Neural cell (in vitro differentiated cells): Measurements from ENCODE around the gene PTPRN2. TPM values are rescaled to one million over a fixed set of nuclear protein-coding genes. Genes with fewer than 3 reads are reported as not detected.

Experiments
- H2AFZ ChIP-seq: fragments of 200-600, 300-800 bp; sonication (generic), shearing (Covaris generic); 2 replicates; pipeline ENCODE4 v1.6.0; 2014; ENCODE audit warnings: low read depth, mild to moderate bottlenecking, antibody characterized with exemption, low read length, moderate library complexity
- H3F3A ChIP-seq: fragments of 200-600 bp; shearing (Covaris generic); 2 replicates; pipeline ENCODE4 v1.6.1; 2016; ENCODE audit warnings: mild to moderate bottlenecking, moderate library complexity, mixed read lengths, antibody characterized with exemption, low read length; ENCODE audit not compliant: insufficient read depth, poor library complexity, severe bottlenecking
- H3K27ac ChIP-seq: fragments of 200-600, 300-800 bp; sonication (generic), shearing (Covaris generic); 2 replicates; pipeline ENCODE4 v1.5.1; 2014; ENCODE audit warnings: mild to moderate bottlenecking, low read length, moderate library complexity
- H3K27me3 ChIP-seq: fragments of 300-800, 200-600 bp; sonication (generic), shearing (Covaris generic); 2 replicates; pipeline ENCODE4 v1.6.0; 2014; ENCODE audit warnings: mild to moderate bottlenecking, low read depth, low read length, moderate library complexity; ENCODE audit not compliant: insufficient read depth
- H3K36me3 ChIP-seq: fragments of 300-800, 200-600 bp; sonication (generic), shearing (Covaris generic); 2 replicates; pipeline ENCODE4 v1.5.1; 2014; ENCODE audit warnings: mild to moderate bottlenecking, antibody characterized with exemption, low read length, moderate library complexity; ENCODE audit not compliant: insufficient read depth
- H3K4me2 ChIP-seq: fragments of 300-800, 200-600 bp; sonication (generic), shearing (Covaris generic); 2 replicates; pipeline ENCODE4 v1.6.0; 2014; ENCODE audit warnings: mild to moderate bottlenecking, low read length
- H3K4me3 ChIP-seq: fragments of 300-800, 200-600 bp; sonication (generic), shearing (Covaris generic); 2 replicates; pipeline ENCODE4 v1.5.1; 2014; ENCODE audit warnings: mild to moderate bottlenecking, low read length, moderate library complexity
- H3K79me2 ChIP-seq: fragments of 200-600 bp; shearing (Covaris generic); replicated peaks from 2 replicates; pipeline ENCODE4 v1.6.0; 2014; ENCODE audit warnings: mild to moderate bottlenecking, low read length, moderate library complexity; ENCODE audit not compliant: insufficient read depth
- H3K9ac ChIP-seq: fragments of 300-800, 200-600 bp; sonication (generic), shearing (Covaris generic); 2 replicates; pipeline ENCODE4 v1.6.1; 2016; ENCODE audit warnings: mild to moderate bottlenecking, low read length, mixed read lengths
- H3K9me2 ChIP-seq: fragments of 200-600 bp; shearing (Covaris generic); 2 replicates; pipeline ENCODE4 v1.6.1; 2016; ENCODE audit warnings: mild to moderate bottlenecking, low read length, mixed read lengths; ENCODE audit not compliant: insufficient read depth
- H3K9me3 ChIP-seq: fragments of 200-600, 300-800 bp; sonication (generic), shearing (Covaris generic); 2 replicates; pipeline ENCODE4 v1.6.1; 2016; ENCODE audit warnings: mild to moderate bottlenecking, mixed run types, low read length, moderate library complexity, mixed read lengths
- H4K20me1 ChIP-seq: fragments of 200-600 bp; shearing (Covaris generic); 2 replicates; pipeline ENCODE4 v1.6.1; 2016; ENCODE audit warnings: mild to moderate bottlenecking, mixed run types; ENCODE audit not compliant: insufficient read depth
- EP300 ChIP-seq: fragments of 450-650 bp; conservative IDR thresholded peaks from 2 replicates; pipeline ENCODE4 v1.6.1; 2014; ENCODE audit warnings: antibody characterized with exemption, mild to moderate bottlenecking, moderate library complexity; ENCODE audit not compliant: poor library complexity, severe bottlenecking
- EZH2 ChIP-seq: fragments of 200-600, 300-800 bp; shearing (Covaris generic), sonication (generic); IDR thresholded peaks from 2 replicates; pipeline ENCODE4 v1.6.1; 2014; ENCODE audit warnings: antibody characterized with exemption, low read length, borderline replicate concordance, mild to moderate bottlenecking; ENCODE audit not compliant: insufficient read depth, poor library complexity, severe bottlenecking
- MXI1 ChIP-seq: fragments of 450-650 bp; conservative IDR thresholded peaks from 2 replicates; pipeline ENCODE4 v1.6.1; 2014; ENCODE audit warnings: antibody characterized with exemption, mild to moderate bottlenecking; ENCODE audit not compliant: poor library complexity, severe bottlenecking
- POLR2AphosphoS5 ChIP-seq: IDR thresholded peaks from 2 replicates; pipeline ENCODE4 v1.6.1; 2012
- RAD21 ChIP-seq: fragments of 450-650 bp; conservative IDR thresholded peaks from 2 replicates; pipeline ENCODE4 v1.6.1; 2014; ENCODE audit warnings: antibody characterized with exemption, mild to moderate bottlenecking, moderate library complexity
- TAF1 ChIP-seq: IDR thresholded peaks from 2 replicates; pipeline ENCODE4 v1.6.1; 2012; ENCODE audit warnings: low read depth
- polyA plus RNA-seq: library from polyadenylated mRNA; depleted of rRNA; stranded (reverse); fragments of >200 nt; gene quantifications from 2 replicates; pipeline ENCODE4 v1.2.3, GENCODE V29; 2014
- TF ChIP-seq, protein P1 (sequence below): fragments of 450-650 bp; IDR thresholded peaks from 2 replicates; pipeline ENCODE4 v1.5.1; 2014; ENCODE audit warnings: antibody characterized with exemption, mild to moderate bottlenecking, moderate library complexity; ENCODE audit not compliant: poor library complexity, severe bottlenecking
- TF ChIP-seq, protein P2 (sequence below): IDR thresholded peaks from 2 replicates; pipeline ENCODE4 v1.6.1; 2012; ENCODE audit warnings: borderline replicate concordance

PTPRN2 gene
- polyA plus RNA-seq, 1 donor from 2014 or later = 31.0 TPM

DNA sequence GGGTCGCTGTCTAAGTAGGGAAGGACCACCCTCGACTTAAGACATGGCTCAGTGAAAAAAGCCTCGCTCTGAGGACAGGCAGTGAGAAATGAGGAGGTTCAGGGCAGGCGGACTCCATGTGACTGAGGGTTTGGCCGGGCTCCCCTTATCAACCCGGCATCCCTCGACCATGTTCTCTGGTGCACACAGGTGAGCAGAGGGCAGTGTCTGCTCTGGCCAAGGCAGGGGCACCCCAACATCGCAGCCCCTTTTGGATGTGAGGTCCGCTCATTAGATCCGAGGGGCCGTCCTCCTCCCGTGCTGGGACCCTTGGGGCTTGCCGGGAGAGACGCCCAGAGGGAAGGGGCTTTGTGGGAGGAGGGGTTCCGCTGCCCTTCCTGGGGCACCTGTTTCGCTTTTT is 775.7 kb downstream of the PTPRN2 start:
- Histone ChIP-seq H3K27me3 (no peaks in the 10 kb centered on the region), H3K36me3 (no peaks in the 10 kb centered on the region), H4K20me1 (no peaks in the 10 kb centered on the region), H2AFZ (no peak overlapping the region), H3K9me2 (no peaks in the 10 kb centered on the region), H3K79me2 (no peaks in the 10 kb centered on the region), H3K27ac (no peak overlapping the region), H3K9ac (no peak overlapping the region), H3K4me2 (no peak overlapping the region), H3F3A (no peaks in the 10 kb centered on the region), H3K4me3 (no peak overlapping the region), H3K9me3 (no peaks in the 10 kb centered on the region)
- TF ChIP-seq EZH2 = no peak
- TF ChIP-seq, protein P1, sequence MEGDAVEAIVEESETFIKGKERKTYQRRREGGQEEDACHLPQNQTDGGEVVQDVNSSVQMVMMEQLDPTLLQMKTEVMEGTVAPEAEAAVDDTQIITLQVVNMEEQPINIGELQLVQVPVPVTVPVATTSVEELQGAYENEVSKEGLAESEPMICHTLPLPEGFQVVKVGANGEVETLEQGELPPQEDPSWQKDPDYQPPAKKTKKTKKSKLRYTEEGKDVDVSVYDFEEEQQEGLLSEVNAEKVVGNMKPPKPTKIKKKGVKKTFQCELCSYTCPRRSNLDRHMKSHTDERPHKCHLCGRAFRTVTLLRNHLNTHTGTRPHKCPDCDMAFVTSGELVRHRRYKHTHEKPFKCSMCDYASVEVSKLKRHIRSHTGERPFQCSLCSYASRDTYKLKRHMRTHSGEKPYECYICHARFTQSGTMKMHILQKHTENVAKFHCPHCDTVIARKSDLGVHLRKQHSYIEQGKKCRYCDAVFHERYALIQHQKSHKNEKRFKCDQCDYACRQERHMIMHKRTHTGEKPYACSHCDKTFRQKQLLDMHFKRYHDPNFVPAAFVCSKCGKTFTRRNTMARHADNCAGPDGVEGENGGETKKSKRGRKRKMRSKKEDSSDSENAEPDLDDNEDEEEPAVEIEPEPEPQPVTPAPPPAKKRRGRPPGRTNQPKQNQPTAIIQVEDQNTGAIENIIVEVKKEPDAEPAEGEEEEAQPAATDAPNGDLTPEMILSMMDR = no peak
- TF ChIP-seq RAD21 = no peak
- no peak for TF ChIP-seq TAF1
- TF ChIP-seq, protein P2, sequence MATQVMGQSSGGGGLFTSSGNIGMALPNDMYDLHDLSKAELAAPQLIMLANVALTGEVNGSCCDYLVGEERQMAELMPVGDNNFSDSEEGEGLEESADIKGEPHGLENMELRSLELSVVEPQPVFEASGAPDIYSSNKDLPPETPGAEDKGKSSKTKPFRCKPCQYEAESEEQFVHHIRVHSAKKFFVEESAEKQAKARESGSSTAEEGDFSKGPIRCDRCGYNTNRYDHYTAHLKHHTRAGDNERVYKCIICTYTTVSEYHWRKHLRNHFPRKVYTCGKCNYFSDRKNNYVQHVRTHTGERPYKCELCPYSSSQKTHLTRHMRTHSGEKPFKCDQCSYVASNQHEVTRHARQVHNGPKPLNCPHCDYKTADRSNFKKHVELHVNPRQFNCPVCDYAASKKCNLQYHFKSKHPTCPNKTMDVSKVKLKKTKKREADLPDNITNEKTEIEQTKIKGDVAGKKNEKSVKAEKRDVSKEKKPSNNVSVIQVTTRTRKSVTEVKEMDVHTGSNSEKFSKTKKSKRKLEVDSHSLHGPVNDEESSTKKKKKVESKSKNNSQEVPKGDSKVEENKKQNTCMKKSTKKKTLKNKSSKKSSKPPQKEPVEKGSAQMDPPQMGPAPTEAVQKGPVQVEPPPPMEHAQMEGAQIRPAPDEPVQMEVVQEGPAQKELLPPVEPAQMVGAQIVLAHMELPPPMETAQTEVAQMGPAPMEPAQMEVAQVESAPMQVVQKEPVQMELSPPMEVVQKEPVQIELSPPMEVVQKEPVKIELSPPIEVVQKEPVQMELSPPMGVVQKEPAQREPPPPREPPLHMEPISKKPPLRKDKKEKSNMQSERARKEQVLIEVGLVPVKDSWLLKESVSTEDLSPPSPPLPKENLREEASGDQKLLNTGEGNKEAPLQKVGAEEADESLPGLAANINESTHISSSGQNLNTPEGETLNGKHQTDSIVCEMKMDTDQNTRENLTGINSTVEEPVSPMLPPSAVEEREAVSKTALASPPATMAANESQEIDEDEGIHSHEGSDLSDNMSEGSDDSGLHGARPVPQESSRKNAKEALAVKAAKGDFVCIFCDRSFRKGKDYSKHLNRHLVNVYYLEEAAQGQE = no peak

DNA sequence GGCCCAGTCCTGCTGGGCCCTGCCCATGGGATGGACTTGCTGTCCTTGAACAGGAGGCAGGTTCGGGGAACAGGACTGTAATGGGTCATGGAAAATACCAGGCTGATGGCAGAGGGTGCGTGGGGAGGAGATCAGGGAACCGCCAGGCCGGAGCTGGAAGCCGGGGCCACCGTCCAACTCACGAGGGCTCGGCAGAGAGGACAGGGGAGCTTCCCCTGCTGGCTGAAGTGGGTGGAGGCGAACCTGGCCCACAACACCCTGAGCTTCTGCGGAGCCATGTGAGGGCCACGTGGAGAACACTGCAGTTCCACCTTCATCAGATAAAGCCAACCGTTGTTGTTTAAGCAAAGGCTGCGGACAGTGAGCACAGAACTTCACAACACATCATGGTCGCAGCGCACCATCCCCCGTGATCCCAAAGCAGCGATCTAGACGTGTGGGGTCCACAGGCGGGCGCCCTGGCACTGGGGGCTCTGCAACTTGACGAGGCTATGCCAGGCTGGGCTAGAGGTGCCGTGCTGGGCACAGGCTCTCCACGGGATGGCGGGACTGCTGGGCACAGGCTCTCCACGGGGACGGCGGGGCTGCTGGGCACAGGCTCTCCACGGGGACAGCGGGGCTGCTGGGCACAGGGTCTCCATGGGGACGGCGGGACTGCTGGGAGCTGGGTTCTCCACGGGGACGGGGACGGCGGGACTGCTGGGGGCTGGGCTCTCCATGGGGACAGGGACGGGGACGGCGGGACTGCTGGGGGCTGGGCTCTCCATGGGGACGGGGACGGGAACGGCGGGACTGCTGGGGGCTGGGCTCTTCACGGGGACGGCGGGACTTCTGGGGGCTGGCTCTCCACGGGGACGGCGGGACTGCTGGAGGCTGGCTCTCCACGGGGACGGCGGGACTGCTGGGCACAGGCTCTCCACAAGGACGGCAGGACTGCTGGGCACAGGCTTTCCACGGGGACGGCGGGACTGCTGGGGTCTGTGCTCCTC is 777.5 kb downstream of the PTPRN2 start:
- TF ChIP-seq MXI1 = no peak
- no peak for TF ChIP-seq EP300
- TF ChIP-seq RAD21 = no peak
- TF ChIP-seq POLR2AphosphoS5 = no peak
- Histone ChIP-seq H3F3A (no peaks in the 10 kb centered on the region), H3K9me2 (no peaks in the 10 kb centered on the region), H3K27me3 (no peaks in the 10 kb centered on the region), H3K9ac (no peak overlapping the region), H3K27ac (no peak overlapping the region), H3K4me2 (no peak overlapping the region), H2AFZ (no peak overlapping the region), H3K9me3 (no peaks in the 10 kb centered on the region), H3K4me3 (no peak overlapping the region), H3K79me2 (no peaks in the 10 kb centered on the region), H4K20me1 (no peaks in the 10 kb centered on the region), H3K36me3 (no peaks in the 10 kb centered on the region)
